ENCODE results near the gene APBB1IP. TPM values are rescaled to one million over a fixed set of nuclear protein-coding genes. Genes with fewer than 3 reads are reported as not detected.
"Not testable (repeated sequence)": the region's sequence is repeated elsewhere in the genome, so short reads cannot be mapped to it uniquely, and the experiment has no call there.

The APBB1IP gene
- total RNA-seq, 1 donor from 2014 or later, result 0.17 TPM

DNA sequence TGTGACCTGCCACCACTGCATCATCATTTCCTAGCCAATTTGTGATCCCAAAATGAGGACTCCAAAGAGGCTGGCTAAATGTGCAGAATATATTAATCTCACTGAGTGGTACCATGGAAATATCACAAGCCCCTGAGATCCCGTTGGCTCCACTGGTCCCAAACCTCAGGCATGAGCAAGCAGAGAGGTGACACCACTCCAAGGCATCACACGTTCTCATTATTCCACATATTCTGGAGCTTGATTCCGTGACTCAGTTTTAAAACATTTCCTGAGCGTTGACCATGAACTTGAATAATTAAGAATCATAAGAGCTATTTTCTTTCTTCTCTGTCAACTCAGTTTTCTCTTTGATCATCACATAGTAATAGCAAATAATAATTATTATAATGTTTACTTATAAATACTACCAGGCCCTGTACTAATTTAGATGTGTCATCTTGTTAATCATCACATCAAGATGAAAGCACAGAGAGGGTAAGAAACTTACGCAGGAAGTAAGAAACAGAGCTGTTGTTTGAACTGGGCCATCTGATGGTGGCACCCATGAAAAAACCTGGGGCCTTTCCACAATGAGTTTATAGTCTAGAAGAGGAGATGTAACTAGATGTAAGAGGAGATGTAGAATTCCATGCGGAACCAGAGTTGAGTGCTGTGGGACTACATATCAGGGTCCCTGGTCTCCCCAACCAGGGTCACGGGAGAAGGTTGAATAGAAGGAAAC lies 3.5 kb downstream of the APBB1IP start:
- no peak for DNase-seq

DNA sequence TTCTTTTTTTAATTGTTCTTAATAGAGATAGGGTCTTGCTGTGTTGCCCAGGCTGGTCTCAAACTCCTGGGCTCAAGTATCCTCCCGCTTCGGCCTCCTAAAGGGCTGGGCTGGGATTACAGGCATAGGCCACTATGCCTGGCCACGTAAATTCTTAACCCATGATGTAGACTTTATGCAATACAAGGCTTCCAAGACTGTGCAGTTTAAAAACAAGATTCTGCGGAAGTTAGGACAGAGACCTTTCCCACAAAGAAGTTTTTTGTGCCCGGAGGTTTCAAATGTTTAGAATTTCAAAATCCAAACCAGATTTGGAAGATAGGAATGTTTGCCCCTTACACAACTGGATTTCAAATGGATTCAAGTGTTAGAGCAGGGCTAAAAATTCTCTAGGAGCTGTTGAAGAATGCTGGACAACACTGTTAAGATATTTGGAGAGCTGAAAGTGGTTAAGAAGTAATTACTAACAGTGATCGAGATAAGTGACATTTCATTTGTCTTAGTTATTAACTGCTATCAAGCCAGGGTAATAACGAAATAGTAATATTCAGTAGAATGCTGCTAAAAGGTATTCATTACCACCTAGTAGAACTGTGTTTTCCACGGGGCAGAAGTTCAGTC lies 7.4 kb downstream of the APBB1IP start:
- no peak for DNase-seq

- no peak for DNase-seq
These were observed 8.1 kb downstream of the APBB1IP start for GRCh38 chr10:26446258-26446657.

DNA sequence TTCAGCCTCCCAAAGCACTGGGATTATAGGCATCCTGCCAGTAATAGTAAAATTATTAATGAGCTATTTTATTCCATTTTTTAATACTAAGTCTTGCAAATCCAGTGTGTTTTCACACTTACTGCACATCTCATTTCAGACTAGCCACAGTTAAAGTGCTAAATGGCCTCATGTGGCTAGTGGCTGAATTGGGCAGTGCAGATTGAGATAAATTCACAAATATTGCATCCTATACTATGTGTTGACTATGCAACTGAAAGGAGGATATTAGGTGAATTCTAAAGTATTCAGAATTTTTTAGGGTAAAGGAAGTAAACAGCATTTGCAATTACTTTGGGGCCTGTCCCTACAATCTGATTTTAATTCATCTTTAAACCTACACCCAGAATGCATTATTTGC lies 10.2 kb downstream of the APBB1IP start:
- DNase-seq, result no peak

GRCh38 chr10:26448706-26449435 lies 10.7 kb downstream of the APBB1IP start:
- no peak for DNase-seq

DNA sequence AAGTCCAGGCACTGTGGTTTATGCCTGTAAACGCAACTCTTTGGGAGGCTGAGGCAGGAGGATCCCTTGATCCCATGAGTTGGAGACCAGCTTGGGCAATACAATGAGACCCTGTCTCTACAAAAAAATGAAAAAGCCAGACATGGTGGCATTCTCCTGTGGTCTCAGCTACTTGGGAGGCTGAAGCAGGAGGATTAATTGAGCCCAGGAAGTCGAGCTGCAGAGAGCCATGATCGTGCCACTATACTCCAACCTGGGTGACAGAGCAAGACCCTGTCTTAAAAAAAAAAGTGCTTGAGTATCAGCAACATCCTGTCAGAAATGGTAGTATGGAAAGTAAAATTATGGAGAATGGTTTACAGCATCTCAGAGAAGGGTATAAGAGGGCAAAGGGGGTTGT lies 11.6 kb downstream of the APBB1IP start:
- DNase-seq, result no peak

GRCh38 chr10:26451903-26452302 lies 13.8 kb downstream of the APBB1IP start:
- DNase-seq, result no peak

DNA sequence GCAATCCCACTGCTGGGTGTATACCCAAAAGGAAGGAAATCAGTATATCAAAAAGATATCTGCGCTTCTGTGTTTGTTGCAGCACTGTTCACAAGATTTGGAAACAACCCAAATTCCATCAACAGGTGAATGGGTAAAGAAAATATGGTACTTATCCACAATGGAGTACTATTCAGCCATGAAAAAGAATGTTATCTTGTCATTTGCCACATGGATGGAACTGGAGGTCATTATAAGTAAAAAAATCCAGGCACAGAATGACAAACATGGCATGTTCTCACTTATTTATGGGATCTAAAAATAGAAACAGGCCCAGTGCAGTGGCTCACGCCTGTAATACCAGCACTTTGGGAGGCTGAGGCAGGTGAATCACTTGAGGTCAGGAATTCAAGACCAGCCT lies 15.7 kb downstream of the APBB1IP start:
- DNase-seq, result no peak

DNA sequence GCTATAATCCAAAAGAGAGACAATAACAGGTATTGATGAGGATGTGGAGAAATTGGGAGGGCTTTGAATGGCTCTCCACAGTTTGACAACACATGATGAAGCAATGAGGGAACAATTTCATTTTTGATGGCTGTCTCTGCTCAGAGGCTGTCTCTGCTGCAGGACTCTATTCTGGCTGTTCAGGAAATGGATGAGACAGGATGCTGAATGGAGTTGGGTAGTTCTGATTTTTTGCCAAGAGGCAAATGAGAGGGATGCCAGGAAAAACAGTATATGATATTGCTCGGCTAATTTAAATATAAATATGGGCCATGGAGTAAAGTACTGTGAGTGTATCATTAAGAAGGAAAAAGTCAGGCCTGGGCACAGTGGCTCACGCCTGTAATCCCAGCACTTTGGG lies 16.8 kb downstream of the APBB1IP start:
- DNase-seq, result no peak

- no peak for DNase-seq
These were observed 17.6 kb downstream of the APBB1IP start for GRCh38 chr10:26455567-26456315.

DNA sequence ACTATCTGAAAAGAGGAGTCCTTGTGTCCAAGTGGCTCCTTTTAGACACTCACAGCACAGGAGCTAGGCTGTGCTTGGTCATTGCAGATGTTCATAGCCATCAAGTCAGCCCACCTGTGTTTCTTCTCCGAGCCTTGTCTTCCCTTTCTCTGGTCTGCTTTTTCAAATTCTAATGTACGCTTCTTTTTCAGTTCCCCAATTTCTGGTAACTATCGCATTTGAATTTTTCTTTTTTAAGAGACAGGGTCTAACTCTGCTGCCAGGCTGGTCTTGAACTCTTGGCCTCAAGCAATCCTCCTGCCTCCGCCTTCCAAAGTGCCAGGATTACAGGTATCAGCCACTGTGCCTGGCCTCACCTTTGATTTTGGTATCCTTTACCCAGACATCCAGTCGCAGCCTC lies 18.9 kb downstream of the APBB1IP start:
- DNase-seq, result no peak

DNA sequence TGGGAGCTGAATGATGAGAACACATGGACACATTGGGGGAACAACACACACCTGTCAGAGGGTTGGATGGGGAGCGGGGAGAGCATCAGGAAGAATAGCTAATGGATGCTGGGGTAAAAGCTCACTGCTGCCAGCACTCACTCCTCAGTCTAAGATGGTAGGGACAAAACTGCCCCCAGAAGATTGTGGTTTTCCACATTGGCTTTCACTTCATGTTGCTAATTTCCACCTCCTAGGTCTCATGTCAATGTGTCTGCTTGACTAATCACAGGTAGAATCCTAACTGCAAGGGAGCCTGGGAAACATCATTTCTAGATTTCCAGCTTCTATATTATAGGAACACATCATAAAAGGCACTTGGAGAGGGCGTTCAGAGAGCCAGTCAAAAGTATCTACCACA lies 22.6 kb downstream of the APBB1IP start:
- no peak for DNase-seq

- no peak for DNase-seq
These were observed 25.8 kb downstream of the APBB1IP start for GRCh38 chr10:26463986-26464385.

GRCh38 chr10:26464632-26465280 lies 26.6 kb downstream of the APBB1IP start:
- DNase-seq, result no peak

DNA sequence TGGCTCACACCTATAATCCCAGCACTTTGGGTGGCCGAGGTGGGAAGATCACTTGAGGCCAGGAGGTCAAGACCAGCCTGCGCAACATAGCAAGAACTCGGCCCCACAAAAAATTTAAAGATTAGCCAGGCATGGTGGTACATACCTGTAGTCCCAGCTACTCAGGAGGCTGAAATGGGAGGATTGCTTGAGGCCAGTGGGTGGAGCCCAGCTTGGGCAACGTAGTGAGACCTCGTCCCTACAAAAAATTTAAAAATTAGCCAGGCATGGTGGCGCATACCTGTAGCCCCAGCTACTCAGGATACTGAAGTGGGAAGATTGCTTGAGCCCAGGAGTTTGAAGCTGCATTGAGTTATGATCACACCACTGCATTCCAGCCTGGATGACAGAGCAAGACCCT lies 28.4 kb downstream of the APBB1IP start:
- not testable (repeated sequence) for DNase-seq

DNA sequence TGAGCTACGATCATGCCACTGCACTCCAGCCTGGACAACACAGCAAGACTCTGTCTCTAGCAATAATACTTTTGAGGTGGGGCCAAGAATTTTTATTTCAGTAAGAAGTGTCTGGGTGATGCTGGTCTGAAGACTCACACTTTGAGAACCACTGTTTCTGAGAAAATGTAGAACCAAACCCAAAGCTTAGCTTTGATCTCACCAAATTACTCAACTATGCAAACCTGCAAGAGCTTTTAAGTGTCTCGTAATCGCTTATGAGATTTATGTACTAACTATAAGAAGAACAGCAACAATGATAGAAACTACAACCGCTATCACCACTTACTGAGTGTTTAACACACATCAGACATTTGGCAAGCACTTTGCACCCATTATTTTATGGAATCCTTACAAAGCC lies 29.5 kb downstream of the APBB1IP start:
- no peak for DNase-seq

DNA sequence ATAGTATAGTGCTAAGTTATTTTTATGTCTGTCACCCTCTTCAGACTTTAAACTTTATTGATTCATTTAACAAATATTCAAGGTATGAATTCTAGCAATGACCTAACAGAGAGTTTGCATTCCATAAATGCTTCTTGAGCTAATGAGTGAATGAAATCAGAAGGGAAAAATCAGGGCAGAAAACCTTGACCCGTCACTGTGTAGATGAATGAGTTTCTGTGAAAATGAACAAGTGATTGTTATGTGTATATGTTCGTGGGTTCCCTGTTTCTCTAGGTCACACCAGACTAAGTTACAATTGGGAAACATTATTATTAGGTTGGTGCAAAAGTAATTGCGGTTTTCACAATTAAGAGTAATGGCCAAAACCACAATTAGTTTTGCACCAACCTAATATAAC lies 30.1 kb downstream of the APBB1IP start:
- no peak for DNase-seq

- DNase-seq, result no peak
These were observed 30.6 kb downstream of the APBB1IP start for GRCh38 chr10:26468700-26469099.

DNA sequence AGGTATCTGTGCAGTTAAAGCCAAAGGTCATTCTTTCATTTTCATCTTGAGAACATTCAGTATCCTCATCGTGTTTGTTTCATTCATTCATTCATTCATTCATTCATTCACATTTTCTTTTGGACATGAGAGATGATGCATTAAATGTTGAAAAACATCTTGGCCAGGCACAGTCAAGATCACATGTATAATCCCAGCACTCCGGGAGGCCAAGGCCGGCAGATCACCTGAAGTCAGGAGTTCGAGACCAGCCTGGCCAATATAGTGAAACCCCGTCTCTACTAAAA lies 34.3 kb downstream of the APBB1IP start:
- no peak for DNase-seq

- no peak for DNase-seq
These were observed 35.9 kb downstream of the APBB1IP start for GRCh38 chr10:26474026-26474425.

GRCh38 chr10:26474845-26475244 lies 36.7 kb downstream of the APBB1IP start:
- not testable (repeated sequence) for DNase-seq

DNA sequence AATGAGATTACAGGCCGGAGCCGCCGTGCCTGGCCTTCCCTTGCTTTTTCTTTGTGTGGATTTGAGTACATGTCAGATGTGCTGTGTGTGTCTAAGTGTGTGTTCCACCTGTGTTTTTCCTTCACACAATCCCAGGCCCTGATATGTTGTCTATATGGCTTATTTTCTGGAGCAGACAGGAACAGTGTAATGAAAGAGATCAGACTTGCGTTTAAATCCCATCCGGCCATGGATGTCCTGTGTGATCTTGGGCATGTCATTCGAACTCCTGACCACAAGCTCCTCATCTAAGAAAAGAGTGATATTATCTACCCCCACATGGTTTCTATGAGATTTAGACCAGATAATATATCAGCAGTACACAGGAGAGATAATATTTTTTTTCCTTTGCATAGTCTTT lies 37.2 kb downstream of the APBB1IP start:
- DNase-seq, result no peak

GRCh38 chr10:26477501-26477900 lies 39.4 kb downstream of the APBB1IP start:
- no peak for DNase-seq

Data from dermis blood vessel endothelial cell (primary cell).